HG03060 (cell line): ENCODE measurements around the gene PLXDC1.
"Not testable (repeated sequence)": the region's sequence is repeated elsewhere in the genome, so short reads cannot be mapped to it uniquely, and the experiment has no call there.

Source experiments
- ATAC-seq: cut with Tn5 transposase; IDR thresholded peaks from one replicate; pipeline ENCODE4 v1.9.1; 2021; ENCODE audit warnings: low read depth, moderate number of reproducible peaks; ENCODE audit not compliant: unreplicated experiment

Gene PLXDC1

GRCh38 chr17:39020037-39020436 is 131.4 kb downstream of the PLXDC1 start:
- ATAC-seq = not testable (repeated sequence)

- no peak for ATAC-seq
Measured at GRCh38 chr17:39018267-39019134, 132.9 kb downstream of the PLXDC1 start.

GRCh38 chr17:39016193-39017153 is 135.0 kb downstream of the PLXDC1 start:
- ATAC-seq = no peak

GRCh38 chr17:39015546-39015935 is 135.9 kb downstream of the PLXDC1 start:
- ATAC-seq = no peak

- no peak for ATAC-seq
Measured at GRCh38 chr17:39014795-39015545, 136.5 kb downstream of the PLXDC1 start.

- no peak for ATAC-seq
Measured at GRCh38 chr17:39014044-39014794, 137.2 kb downstream of the PLXDC1 start.
